Loucy (cell line): ENCODE results near the gene RPS6KB2.
A peak's percentile ranks its signal among the peaks of the same experiment; 100 is the strongest.

Experiments used
- H2AFZ ChIP-seq: fragments of 200-600 bp; sonication (generic); 2 replicates; pipeline ENCODE4 v1.6.0; 2016; ENCODE audit warnings: antibody characterized with exemption, mild to moderate bottlenecking, low read length, moderate library complexity
- H3F3A ChIP-seq: fragments of 200-600 bp; 2 replicates; pipeline ENCODE4 v1.6.0; 2016; ENCODE audit warnings: antibody characterized with exemption, low read depth, mild to moderate bottlenecking
- H3K27me3 ChIP-seq: fragments of 200-600 bp; sonication (generic); 2 replicates; pipeline ENCODE4 v1.6.1; 2014; ENCODE audit warnings: low read length, mild to moderate bottlenecking; ENCODE audit not compliant: insufficient read depth, poor library complexity, severe bottlenecking
- H3K36me3 ChIP-seq: fragments of 200-600 bp; sonication (generic); 2 replicates; pipeline ENCODE4 v1.6.1; 2016; ENCODE audit warnings: low read length; ENCODE audit not compliant: insufficient read depth
- H3K4me1 ChIP-seq: fragments of 200-600 bp; sonication (generic); 2 replicates; pipeline ENCODE4 v1.5.1; 2014; ENCODE audit warnings: low read length, mild to moderate bottlenecking; ENCODE audit not compliant: insufficient read depth, poor library complexity, severe bottlenecking
- H3K4me2 ChIP-seq: fragments of 200-600 bp; sonication (generic); 2 replicates; pipeline ENCODE4 v1.6.0; 2014; ENCODE audit warnings: antibody characterized with exemption, low read length, low read depth, mild to moderate bottlenecking; ENCODE audit not compliant: poor library complexity, severe bottlenecking
- H3K4me3 ChIP-seq: fragments of 200-600 bp; sonication (generic); 2 replicates; pipeline ENCODE4 v1.5.1; 2014; ENCODE audit warnings: low read length, mild to moderate bottlenecking, mixed read lengths; ENCODE audit not compliant: poor library complexity, severe bottlenecking
- H3K79me2 ChIP-seq: fragments of 200-600 bp; sonication (generic); 2 replicates; pipeline ENCODE4 v1.6.1; 2014; ENCODE audit warnings: low read length; ENCODE audit not compliant: insufficient read depth
- H3K9ac ChIP-seq: fragments of 200-600 bp; sonication (generic); 2 replicates; pipeline ENCODE4 v1.6.0; 2014; ENCODE audit warnings: mild to moderate bottlenecking, low read depth, low read length, moderate library complexity; ENCODE audit not compliant: poor library complexity, severe bottlenecking
- H3K9me2 ChIP-seq: fragments of 200-600 bp; sonication (generic); replicated peaks from 2 replicates; pipeline ENCODE4 v1.6.1; 2016; ENCODE audit warnings: low read depth, low read length, mixed read lengths
- H3K9me3 ChIP-seq: fragments of 200-600 bp; sonication (generic); 2 replicates; pipeline ENCODE4 v1.6.1; 2014; ENCODE audit warnings: mild to moderate bottlenecking, antibody characterized with exemption, low read length, low read depth; ENCODE audit not compliant: insufficient read depth
- H4K20me1 ChIP-seq: fragments of 200-600 bp; sonication (generic); 2 replicates; pipeline ENCODE4 v1.6.0; 2014; ENCODE audit warnings: antibody characterized with exemption, low read length, mild to moderate bottlenecking; ENCODE audit not compliant: insufficient read depth, poor library complexity, severe bottlenecking
- EZH2phosphoT487 ChIP-seq: fragments of 200-600 bp; IDR thresholded peaks from 2 replicates; pipeline ENCODE4 v1.6.1; 2018; ENCODE audit warnings: antibody characterized with exemption, mild to moderate bottlenecking, moderate library complexity, borderline replicate concordance
- TF ChIP-seq, protein P1 (sequence below): fragments of 200-600 bp; sonication (generic); conservative IDR thresholded peaks from 2 replicates; pipeline ENCODE4 v1.5.1; 2014; ENCODE audit warnings: mild to moderate bottlenecking, antibody characterized with exemption, low read length

Gene RPS6KB2

DNA sequence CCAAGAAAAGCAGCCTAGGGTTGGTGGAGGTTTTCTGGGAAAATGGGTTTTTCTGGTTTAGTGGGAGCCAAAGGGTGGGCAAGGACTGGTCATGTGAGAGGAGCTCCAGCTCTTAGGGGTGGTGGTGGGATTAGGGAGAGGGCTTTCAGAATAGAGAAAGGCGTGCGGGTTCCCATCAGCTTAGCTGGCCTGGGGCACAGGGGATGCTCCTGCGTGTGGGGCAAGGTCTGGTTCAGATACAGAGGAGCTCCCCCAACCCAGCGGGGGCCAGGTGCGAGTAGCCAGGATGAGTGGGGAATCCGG lies 40.1 kb downstream of the RPS6KB2 start:
- Histone ChIP-seq H3K36me3 (no peaks in the 10 kb centered on the region), H3K4me1 (peaks cover 47% of the 10 kb centered on the region), H3K27me3 (no peaks in the 10 kb centered on the region), H3K9me3 (no peaks in the 10 kb centered on the region), H4K20me1 (no peaks in the 10 kb centered on the region), H3K4me2 (peak overlapping the region; percentile 97), H3K9ac (peak overlapping the region; percentile 96), H3K4me3 (peak overlapping the region; percentile 97), H3F3A (peaks cover 4% of the 10 kb centered on the region; the same call in 1 of the 2 replicates), H3K9me2 (no peaks in the 10 kb centered on the region), H3K79me2 (peaks cover 41% of the 10 kb centered on the region), H2AFZ (no peak overlapping the region; the same call in 1 of the 2 replicates)
- TF ChIP-seq EZH2phosphoT487, result no peak
- TF ChIP-seq, protein P1, sequence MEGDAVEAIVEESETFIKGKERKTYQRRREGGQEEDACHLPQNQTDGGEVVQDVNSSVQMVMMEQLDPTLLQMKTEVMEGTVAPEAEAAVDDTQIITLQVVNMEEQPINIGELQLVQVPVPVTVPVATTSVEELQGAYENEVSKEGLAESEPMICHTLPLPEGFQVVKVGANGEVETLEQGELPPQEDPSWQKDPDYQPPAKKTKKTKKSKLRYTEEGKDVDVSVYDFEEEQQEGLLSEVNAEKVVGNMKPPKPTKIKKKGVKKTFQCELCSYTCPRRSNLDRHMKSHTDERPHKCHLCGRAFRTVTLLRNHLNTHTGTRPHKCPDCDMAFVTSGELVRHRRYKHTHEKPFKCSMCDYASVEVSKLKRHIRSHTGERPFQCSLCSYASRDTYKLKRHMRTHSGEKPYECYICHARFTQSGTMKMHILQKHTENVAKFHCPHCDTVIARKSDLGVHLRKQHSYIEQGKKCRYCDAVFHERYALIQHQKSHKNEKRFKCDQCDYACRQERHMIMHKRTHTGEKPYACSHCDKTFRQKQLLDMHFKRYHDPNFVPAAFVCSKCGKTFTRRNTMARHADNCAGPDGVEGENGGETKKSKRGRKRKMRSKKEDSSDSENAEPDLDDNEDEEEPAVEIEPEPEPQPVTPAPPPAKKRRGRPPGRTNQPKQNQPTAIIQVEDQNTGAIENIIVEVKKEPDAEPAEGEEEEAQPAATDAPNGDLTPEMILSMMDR, result no peak

DNA sequence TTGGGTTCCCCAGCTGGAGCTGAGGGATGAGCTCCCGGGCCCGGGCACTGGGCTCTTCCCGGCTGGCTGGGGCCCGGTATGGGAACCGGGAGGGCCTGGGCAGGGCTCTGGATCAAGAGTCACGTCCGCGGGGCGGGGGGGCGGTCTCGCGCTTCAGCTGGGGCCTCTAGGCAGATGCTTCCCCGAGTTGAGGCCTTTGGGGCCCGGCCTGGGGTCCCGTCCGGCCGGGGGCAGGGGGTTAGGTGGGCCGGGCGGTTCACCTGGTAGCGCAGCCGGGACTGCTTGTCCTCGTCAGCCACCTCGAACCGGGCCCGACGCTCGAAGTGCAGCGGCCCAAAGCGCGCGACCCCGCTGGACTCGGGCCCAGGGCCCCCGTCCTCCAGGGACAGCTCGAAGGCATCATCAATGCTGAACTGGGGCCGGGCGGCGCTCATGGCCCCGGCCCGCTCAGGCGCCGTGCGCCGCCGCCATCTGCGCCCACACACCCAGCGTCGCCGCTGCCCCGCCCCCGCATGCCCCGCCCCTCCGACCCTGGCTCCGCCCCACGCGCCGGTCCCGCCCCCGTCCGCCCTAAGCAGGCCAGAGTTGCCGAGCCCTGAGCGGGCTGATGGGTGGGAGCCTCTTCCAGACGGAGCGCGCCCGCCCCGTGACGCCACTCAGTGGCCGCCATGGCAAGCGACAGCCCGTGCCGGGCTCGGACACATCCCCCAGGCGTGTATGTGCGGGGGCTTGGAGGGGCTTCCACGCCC lies 40.6 kb downstream of the RPS6KB2 start, which contains the start of gene TMEM134:
TMEM134 (minus strand) TSS at position 493 of the 749 bp plus-strand sequence; CDS start at position 434, 59 bp downstream.
- Histone ChIP-seq H3K9me3 (no peaks in the 10 kb centered on the region), H3K4me1 (peaks cover 47% of the 10 kb centered on the region), H3K79me2 (peaks cover 41% of the 10 kb centered on the region), H3K9me2 (no peaks in the 10 kb centered on the region), H4K20me1 (no peaks in the 10 kb centered on the region), H2AFZ (peak within 1 kb of the TSS; percentile 91), H3K9ac (peak within 1 kb of the TSS; percentile 96), H3K4me2 (peak within 1 kb of the TSS; percentile 97), H3K4me3 (peak within 1 kb of the TSS; percentile 97), H3K36me3 (no peaks in the 10 kb centered on the region), H3F3A (peaks cover 4% of the 10 kb centered on the region; the same call in 1 of the 2 replicates), H3K27me3 (no peaks in the 10 kb centered on the region)
- TF ChIP-seq, protein P1, result peak; percentile 54
- TF ChIP-seq EZH2phosphoT487, result no peak

DNA sequence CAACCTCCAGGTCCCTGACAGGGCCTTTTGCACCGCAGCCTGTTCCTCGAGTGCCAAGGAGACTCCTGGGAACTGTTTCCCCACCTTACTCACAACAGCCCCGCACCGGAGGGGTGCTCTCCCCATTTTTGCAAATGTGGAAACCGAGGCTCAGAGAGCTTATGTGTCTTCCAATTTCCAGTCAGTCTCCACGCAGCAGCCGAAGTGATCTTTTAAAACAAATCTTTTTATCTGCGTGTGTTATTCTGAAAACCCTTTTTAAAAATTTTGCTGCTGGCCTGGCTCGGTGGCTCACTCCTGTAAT lies 41.2 kb downstream of the RPS6KB2 start:
- H3K79me2 ChIP-seq, result peaks cover 41% of the 10 kb centered on the region
- H3K4me3 ChIP-seq, result peak overlapping the region; percentile 97
- no peaks in the 10 kb centered on the region for H4K20me1 ChIP-seq
- no peaks in the 10 kb centered on the region for H3K9me3 ChIP-seq
- no peaks in the 10 kb centered on the region for H3K27me3 ChIP-seq
- H3K4me1 ChIP-seq, result peaks cover 42% of the 10 kb centered on the region
- peak overlapping the region; percentile 81 for H3K9ac ChIP-seq
- peak overlapping the region; percentile 91 for H2AFZ ChIP-seq
- H3K36me3 ChIP-seq, result no peaks in the 10 kb centered on the region
- H3F3A ChIP-seq, result peaks cover 4% of the 10 kb centered on the region; the same call in 1 of the 2 replicates
- peak overlapping the region; percentile 94 for H3K4me2 ChIP-seq
- H3K9me2 ChIP-seq, result no peaks in the 10 kb centered on the region
- TF ChIP-seq, protein P1, result no peak
- no peak for TF ChIP-seq EZH2phosphoT487
